Peyer's patch (tissue), 4 donors: ENCODE measurements around the gene ANKH. TPM values are rescaled to one million over a fixed set of nuclear protein-coding genes. Genes with fewer than 3 reads are reported as not detected.

ENCODE experiments used
- DNase-seq, 3 donors: peaks; one replicate each; pipeline ENCODE4 v3.0.0-alpha.2; 2017 to 2019
- H3K27ac ChIP-seq, 4 donors: fragments of 200-600 bp; sonication (generic); one replicate each; pipeline ENCODE4 v1.5.1; 2016 to 2019
- H3K27me3 ChIP-seq, 2 donors: fragments of 200-600 bp; sonication (generic); one replicate each; pipeline ENCODE4 v1.5.1; 2019
- H3K36me3 ChIP-seq, 3 donors: fragments of 200-600 bp; sonication (generic); one replicate each; pipeline ENCODE4 v1.5.1; 2016 to 2019
- H3K4me1 ChIP-seq, 4 donors: fragments of 200-600 bp; sonication (generic); one replicate each; pipeline ENCODE4 v1.5.1; 2016 to 2019
- H3K4me3 ChIP-seq, 4 donors: fragments of 200-600 bp; sonication (generic); 1 replicate in 3 of 4; 2 replicates in 1 of 4; pipeline ENCODE4 v1.5.1; 2016 to 2019; ENCODE audit warnings: mild to moderate bottlenecking in 1 of 4
- H3K9me3 ChIP-seq, 4 donors: fragments of 200-600 bp; sonication (generic); one replicate each; pipeline ENCODE4 v1.5.1; 2016 to 2019; ENCODE audit warnings: mild to moderate bottlenecking in 1 of 4
- POLR2A ChIP-seq, 2 donors: fragments of 450-650 bp; IDR thresholded peaks; one replicate each; pipeline ENCODE4 v1.5.1; 2017; ENCODE audit warnings: antibody characterized with exemption in 2 of 2, mild to moderate bottlenecking in 2 of 2, moderate library complexity in 2 of 2
- total RNA-seq, 4 donors: library from RNA; depleted of rRNA; stranded (reverse); fragments of >200 nt; gene quantifications; one replicate each; pipeline ENCODE4 v1.1.0, GENCODE V29; 2016
- TF ChIP-seq, protein P1 (sequence below), 6 experiments: fragments of 450-650 bp in 4 of 6; fragments of 200-600 bp in 2 of 6; sonication (generic) in 1 of 6; IDR thresholded peaks; one replicate each; pipeline ENCODE4 v1.5.1; 2017 to 2019; ENCODE audit warnings: antibody characterized with exemption in 6 of 6, mild to moderate bottlenecking in 3 of 6, moderate library complexity in 1 of 6

ANKH gene
- total RNA-seq, 4 donors from 2014 or later, result 28.9 to 98.0 (median 96.1) TPM

DNA sequence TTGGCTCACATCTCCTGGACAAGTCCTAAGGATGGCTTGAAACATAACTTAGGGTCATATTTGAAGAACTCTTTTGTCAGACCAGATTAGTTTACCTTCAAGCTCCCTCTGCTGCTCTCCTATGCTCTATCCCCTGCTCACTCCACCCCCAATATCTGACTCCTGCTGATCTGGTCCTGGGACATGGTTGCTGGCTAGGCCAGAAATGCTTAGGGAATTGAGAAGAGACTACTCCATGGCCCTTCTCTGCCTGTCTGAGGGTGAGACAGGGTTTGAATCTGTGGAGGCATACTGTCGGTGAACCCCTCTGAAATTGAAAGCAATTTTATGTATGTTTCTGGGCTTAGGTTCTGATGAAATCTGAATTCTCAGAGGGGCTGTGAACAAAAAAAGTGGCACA is 203.8 kb downstream of the ANKH start:
- peak overlapping the region in 1 of 4 donors; percentile 9 for H3K4me3 ChIP-seq
- H3K36me3 ChIP-seq, result no peaks in the 10 kb centered on the region
- H3K9me3 ChIP-seq, result no peaks in the 10 kb centered on the region
- TF ChIP-seq, protein P1, sequence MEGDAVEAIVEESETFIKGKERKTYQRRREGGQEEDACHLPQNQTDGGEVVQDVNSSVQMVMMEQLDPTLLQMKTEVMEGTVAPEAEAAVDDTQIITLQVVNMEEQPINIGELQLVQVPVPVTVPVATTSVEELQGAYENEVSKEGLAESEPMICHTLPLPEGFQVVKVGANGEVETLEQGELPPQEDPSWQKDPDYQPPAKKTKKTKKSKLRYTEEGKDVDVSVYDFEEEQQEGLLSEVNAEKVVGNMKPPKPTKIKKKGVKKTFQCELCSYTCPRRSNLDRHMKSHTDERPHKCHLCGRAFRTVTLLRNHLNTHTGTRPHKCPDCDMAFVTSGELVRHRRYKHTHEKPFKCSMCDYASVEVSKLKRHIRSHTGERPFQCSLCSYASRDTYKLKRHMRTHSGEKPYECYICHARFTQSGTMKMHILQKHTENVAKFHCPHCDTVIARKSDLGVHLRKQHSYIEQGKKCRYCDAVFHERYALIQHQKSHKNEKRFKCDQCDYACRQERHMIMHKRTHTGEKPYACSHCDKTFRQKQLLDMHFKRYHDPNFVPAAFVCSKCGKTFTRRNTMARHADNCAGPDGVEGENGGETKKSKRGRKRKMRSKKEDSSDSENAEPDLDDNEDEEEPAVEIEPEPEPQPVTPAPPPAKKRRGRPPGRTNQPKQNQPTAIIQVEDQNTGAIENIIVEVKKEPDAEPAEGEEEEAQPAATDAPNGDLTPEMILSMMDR (IDR thresholded peaks at IDR 0.05), result no peak
- no peak for DNase-seq
- peak overlapping the region in 3 of 4 donors; percentile 24 to 44 (median 26) for H3K27ac ChIP-seq
- no peaks in the 10 kb centered on the region for H3K27me3 ChIP-seq
- H3K4me1 ChIP-seq, result peaks cover 0 to 73% (median 15%) of the 10 kb centered on the region in 4 donors

DNA sequence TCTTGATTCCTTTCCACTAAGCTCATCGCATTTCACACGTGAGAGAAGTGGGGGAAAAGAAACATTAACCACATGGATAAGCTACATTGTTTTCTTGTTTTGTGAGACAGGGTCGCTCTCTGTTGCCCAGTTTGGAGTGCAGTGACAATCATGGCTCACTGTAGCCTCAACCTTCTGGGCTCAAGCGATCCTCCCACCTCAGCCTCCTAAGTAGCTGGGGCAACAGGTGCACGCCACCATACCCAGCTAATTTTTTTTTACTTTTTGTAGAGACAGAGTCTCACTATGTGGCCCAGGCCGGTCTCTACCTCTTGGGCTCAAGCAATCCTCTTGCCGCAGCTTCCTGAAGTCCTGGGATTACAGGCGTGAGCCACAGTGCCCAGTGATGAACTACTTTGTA is 204.3 kb downstream of the ANKH start:
- Histone ChIP-seq H3K36me3 (no peaks in the 10 kb centered on the region), H3K4me1 (peaks cover 0 to 69% (median 15%) of the 10 kb centered on the region in 4 donors), H3K4me3 (no peak overlapping the region), H3K27ac (peak overlapping the region in 1 of 4 donors; percentile 44), H3K9me3 (no peaks in the 10 kb centered on the region), H3K27me3 (no peaks in the 10 kb centered on the region)
- DNase-seq, result no peak
- TF ChIP-seq, protein P1 (IDR thresholded peaks at IDR 0.05), result no peak
- TF ChIP-seq POLR2A (IDR thresholded peaks at IDR 0.05), result no peak

DNA sequence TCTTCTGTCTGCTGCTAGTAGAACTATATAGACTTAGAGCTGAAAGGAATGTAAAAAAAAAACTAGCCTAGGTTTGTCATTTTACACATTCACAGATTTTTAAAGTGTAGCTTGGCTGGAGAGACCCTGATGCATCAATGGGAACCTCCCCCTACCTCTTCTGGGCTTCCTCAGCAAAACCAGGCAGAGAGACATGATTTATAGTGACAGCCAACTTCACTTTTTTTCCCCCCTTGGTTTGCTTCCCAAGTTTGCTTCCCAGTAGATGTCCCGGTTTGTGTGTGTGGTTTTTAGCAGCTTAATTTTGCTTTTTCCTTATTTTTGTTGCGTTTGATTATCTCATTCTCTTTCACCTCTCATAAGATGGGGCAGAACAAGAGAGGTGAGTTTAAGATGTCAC is 205.2 kb downstream of the ANKH start:
- no peaks in the 10 kb centered on the region for H3K9me3 ChIP-seq
- H3K4me3 ChIP-seq, result peak overlapping the region in 2 of 4 donors; percentile 81 to 91
- no peaks in the 10 kb centered on the region for H3K27me3 ChIP-seq
- DNase-seq, result no peak
- H3K27ac ChIP-seq, result peak overlapping the region in 1 of 4 donors; percentile 92
- H3K4me1 ChIP-seq, result peaks cover 0 to 60% (median 11%) of the 10 kb centered on the region in 4 donors
- no peak for TF ChIP-seq POLR2A (IDR thresholded peaks at IDR 0.05)
- TF ChIP-seq, protein P1 (IDR thresholded peaks at IDR 0.05), result no peak
- H3K36me3 ChIP-seq, result no peaks in the 10 kb centered on the region

DNA sequence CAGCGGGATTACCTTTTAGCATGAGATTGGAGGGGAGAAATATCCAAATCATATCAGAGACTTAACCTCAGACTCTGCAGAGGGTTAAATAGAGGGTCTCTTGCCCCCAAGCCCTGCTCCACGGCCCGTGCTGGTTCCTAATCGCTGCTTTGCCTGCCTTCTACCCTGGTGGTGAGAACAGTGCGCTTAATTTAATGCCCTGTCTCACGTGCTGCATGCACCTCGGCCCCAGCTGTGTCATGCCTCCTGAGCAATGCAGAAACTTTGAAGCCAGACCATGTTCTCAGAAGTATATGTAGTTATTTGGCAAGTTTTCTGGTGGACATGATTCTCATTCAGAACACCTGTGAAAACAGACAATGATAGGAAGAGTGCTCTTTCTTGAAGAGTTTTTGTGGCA is 205.6 kb downstream of the ANKH start:
- TF ChIP-seq, protein P1 (IDR thresholded peaks at IDR 0.05), result peak in 4 of 6 experiments; percentile 15 to 43 (median 37)
- TF ChIP-seq POLR2A (IDR thresholded peaks at IDR 0.05), result no peak
- peak overlapping the region; percentile 70 to 91 (median 86) for H3K4me3 ChIP-seq
- no peaks in the 10 kb centered on the region for H3K9me3 ChIP-seq
- no peaks in the 10 kb centered on the region for H3K36me3 ChIP-seq
- DNase-seq, result peak in 2 of 3 donors; percentile 64 to 74
- H3K27me3 ChIP-seq, result no peaks in the 10 kb centered on the region
- H3K27ac ChIP-seq, result peak overlapping the region in 2 of 4 donors; percentile 80 to 92
- H3K4me1 ChIP-seq, result peaks cover 0 to 56% (median 9%) of the 10 kb centered on the region in 4 donors

DNA sequence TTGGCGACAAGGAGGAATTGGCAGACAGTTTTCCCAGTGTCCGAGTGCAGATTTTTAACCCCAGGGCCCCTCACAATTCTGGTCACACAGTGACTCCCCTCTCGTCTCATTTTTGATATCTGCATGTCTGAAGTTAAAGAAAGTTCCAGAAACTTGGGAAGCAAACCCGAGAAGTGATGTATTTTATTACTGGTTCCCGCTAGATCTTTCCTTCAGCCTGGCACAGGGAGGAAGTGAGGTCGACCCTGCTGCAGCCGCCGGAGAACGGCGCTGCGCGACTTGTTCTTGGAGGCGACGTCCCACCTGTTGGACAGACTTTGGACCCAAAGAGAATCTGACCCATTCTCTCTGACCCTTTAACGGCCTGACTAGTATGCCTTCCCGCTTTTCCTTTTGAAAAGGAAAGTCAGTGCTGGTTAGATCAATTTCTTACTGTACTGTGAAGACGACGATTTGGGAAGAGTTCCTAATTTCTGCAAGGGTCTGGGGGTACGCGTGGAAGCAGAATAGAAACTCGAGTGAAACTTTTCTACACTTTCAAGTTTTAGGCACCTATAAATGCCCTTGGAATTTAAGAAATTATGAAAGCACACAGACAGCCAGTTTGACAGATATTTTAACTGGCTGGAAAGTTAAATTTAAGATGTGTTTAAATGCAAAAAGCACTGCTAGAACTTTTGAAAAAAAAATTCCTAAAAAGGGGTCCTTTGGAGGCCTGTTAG is 206.3 kb downstream of the ANKH start:
- TF ChIP-seq, protein P1 (IDR thresholded peaks at IDR 0.05), result peak in 1 of 6 experiments; percentile 16
- TF ChIP-seq POLR2A (IDR thresholded peaks at IDR 0.05), result peak in 1 of 2 donors; percentile 39
- H3K27me3 ChIP-seq, result no peaks in the 10 kb centered on the region
- no peaks in the 10 kb centered on the region for H3K9me3 ChIP-seq
- peak overlapping the region; percentile 70 to 91 (median 86) for H3K4me3 ChIP-seq
- H3K4me1 ChIP-seq, result peaks cover 0 to 49% (median 5%) of the 10 kb centered on the region in 4 donors
- H3K36me3 ChIP-seq, result no peaks in the 10 kb centered on the region
- H3K27ac ChIP-seq, result peak overlapping the region; percentile 80 to 99 (median 95)
- peak; percentile 47 to 70 (median 68) for DNase-seq
